Mammary epithelial cell (primary cell): Measurements from ENCODE around the gene KCNS3.

Experiments
- EZH2 ChIP-seq: IDR thresholded peaks from 2 replicates; pipeline ENCODE4 v1.6.1; 2012; ENCODE audit warnings: low read length, inconsistent platforms, borderline replicate concordance
- TF ChIP-seq, protein P1 (sequence below), 2 donors: IDR thresholded peaks in 1 of 2; conservative IDR thresholded peaks in 1 of 2; 2 replicates each; pipeline ENCODE4 v1.5.1; 2011 to 2012; ENCODE audit warnings: inconsistent platforms in 2 of 2, low read length in 2 of 2, mild to moderate bottlenecking in 2 of 2, control low read depth in 1 of 2, low read depth in 1 of 2; ENCODE audit not compliant: insufficient read depth in 1 of 2; ENCODE audit errors: extremely low read depth in 1 of 2

GRCh38 chr2:17899871-17900270, 21.4 kb downstream of the KCNS3 start:
- TF ChIP-seq, protein P1, sequence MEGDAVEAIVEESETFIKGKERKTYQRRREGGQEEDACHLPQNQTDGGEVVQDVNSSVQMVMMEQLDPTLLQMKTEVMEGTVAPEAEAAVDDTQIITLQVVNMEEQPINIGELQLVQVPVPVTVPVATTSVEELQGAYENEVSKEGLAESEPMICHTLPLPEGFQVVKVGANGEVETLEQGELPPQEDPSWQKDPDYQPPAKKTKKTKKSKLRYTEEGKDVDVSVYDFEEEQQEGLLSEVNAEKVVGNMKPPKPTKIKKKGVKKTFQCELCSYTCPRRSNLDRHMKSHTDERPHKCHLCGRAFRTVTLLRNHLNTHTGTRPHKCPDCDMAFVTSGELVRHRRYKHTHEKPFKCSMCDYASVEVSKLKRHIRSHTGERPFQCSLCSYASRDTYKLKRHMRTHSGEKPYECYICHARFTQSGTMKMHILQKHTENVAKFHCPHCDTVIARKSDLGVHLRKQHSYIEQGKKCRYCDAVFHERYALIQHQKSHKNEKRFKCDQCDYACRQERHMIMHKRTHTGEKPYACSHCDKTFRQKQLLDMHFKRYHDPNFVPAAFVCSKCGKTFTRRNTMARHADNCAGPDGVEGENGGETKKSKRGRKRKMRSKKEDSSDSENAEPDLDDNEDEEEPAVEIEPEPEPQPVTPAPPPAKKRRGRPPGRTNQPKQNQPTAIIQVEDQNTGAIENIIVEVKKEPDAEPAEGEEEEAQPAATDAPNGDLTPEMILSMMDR (conservative IDR thresholded peaks at IDR 0.05 in 1 of 2, IDR thresholded peaks at IDR 0.05 in 1 of 2; ENCODE audit: extremely low read depth in 1 of 2, insufficient read depth in 1 of 2, low read depth in 1 of 2, low read length in 2 of 2) = no peak
- TF ChIP-seq EZH2 = no peak
